ENCODE data around the gene GASK1A.

DNA sequence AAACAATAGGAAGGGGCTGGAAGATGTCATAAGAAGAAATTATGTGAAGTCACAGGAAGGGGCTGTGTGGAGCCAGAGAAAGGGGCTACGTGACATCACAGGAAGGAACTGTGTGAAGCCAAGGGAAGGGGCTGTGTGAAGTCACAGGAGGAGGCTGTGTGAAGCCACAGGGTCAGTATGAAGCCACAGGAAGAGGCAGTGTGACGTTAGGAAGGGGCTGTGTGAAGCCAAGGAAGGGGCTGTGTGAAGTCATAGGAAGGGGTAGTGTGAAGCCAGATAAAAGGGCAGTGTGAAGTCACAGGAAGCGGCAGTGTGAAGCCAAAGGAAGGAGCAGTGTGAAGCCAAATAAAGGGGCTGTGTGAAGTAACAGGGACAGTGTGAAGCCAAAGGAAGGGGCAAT is 32.5 kb downstream of the GASK1A start:
- TF ChIP-seq EZH2 (IDR thresholded peaks at IDR 0.05; ENCODE audit: low read length, unreplicated experiment) (no peak), EZH2phosphoT487 (IDR thresholded peaks at IDR 0.05; ENCODE audit: borderline replicate concordance, low read length) (no peak)
- TF ChIP-seq, protein P1, sequence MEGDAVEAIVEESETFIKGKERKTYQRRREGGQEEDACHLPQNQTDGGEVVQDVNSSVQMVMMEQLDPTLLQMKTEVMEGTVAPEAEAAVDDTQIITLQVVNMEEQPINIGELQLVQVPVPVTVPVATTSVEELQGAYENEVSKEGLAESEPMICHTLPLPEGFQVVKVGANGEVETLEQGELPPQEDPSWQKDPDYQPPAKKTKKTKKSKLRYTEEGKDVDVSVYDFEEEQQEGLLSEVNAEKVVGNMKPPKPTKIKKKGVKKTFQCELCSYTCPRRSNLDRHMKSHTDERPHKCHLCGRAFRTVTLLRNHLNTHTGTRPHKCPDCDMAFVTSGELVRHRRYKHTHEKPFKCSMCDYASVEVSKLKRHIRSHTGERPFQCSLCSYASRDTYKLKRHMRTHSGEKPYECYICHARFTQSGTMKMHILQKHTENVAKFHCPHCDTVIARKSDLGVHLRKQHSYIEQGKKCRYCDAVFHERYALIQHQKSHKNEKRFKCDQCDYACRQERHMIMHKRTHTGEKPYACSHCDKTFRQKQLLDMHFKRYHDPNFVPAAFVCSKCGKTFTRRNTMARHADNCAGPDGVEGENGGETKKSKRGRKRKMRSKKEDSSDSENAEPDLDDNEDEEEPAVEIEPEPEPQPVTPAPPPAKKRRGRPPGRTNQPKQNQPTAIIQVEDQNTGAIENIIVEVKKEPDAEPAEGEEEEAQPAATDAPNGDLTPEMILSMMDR (conservative IDR thresholded peaks at IDR 0.05; ENCODE audit: low read depth, low read length): no peak
